Mesendoderm (in vitro differentiated cells): ENCODE measurements around the gene SART3.
"Not testable (repeated sequence)": the region's sequence is repeated elsewhere in the genome, so short reads cannot be mapped to it uniquely, and the experiment has no call there.

Experiments
- DNase-seq: peaks from one replicate; pipeline ENCODE4 v3.0.0; 2013
- H2AK5ac ChIP-seq: 2 replicates; pipeline ENCODE4 v1.6.1; 2013; ENCODE audit warnings: low read length, inconsistent platforms
- H2BK120ac ChIP-seq: 2 replicates; pipeline ENCODE4 v1.6.1; 2013; ENCODE audit warnings: low read depth, mild to moderate bottlenecking, low read length, moderate library complexity, mixed read lengths
- H2BK15ac ChIP-seq: replicated peaks from 2 replicates; pipeline ENCODE4 v1.6.1; 2013; ENCODE audit warnings: low read depth, mild to moderate bottlenecking, moderate library complexity
- H2BK5ac ChIP-seq: 2 replicates; pipeline ENCODE4 v1.6.1; 2013; ENCODE audit warnings: low read length, inconsistent platforms
- H3K18ac ChIP-seq: 2 replicates; pipeline ENCODE4 v1.6.1; 2013; ENCODE audit warnings: mild to moderate bottlenecking, low read length, mixed read lengths
- H3K23ac ChIP-seq: one replicate; pipeline ENCODE4 v1.6.1; 2013; ENCODE audit warnings: low read length
- H3K27ac ChIP-seq: 2 replicates; pipeline ENCODE4 v1.5.1; 2013; ENCODE audit warnings: low read depth, mild to moderate bottlenecking, inconsistent platforms, low read length, moderate library complexity
- H3K27me3 ChIP-seq: 2 replicates; pipeline ENCODE4 v1.6.1; 2013; ENCODE audit warnings: low read length, control low read depth, mild to moderate bottlenecking, inconsistent platforms; ENCODE audit not compliant: insufficient read depth, poor library complexity
- H3K36me3 ChIP-seq: 2 replicates; pipeline ENCODE4 v1.6.1; 2013; ENCODE audit warnings: low read length, inconsistent platforms; ENCODE audit not compliant: control insufficient read depth, insufficient read depth
- H3K4ac ChIP-seq: one replicate; pipeline ENCODE4 v1.6.1; 2013; ENCODE audit warnings: low read depth, mild to moderate bottlenecking, low read length, moderate library complexity
- H3K4me1 ChIP-seq: 2 replicates; pipeline ENCODE4 v1.6.1; 2013; ENCODE audit warnings: low read depth, low read length, inconsistent platforms; ENCODE audit not compliant: control insufficient read depth
- H3K4me2 ChIP-seq: 2 replicates; pipeline ENCODE4 v1.6.1; 2013; ENCODE audit warnings: low read length
- H3K4me3 ChIP-seq: 2 replicates; pipeline ENCODE4 v1.5.1; 2013; ENCODE audit warnings: mild to moderate bottlenecking, low read length
- H3K56ac ChIP-seq: one replicate; pipeline ENCODE4 v1.6.1; 2013; ENCODE audit warnings: low read length
- H3K79me1 ChIP-seq: 2 replicates; pipeline ENCODE4 v1.6.1; 2013; ENCODE audit warnings: low read length, inconsistent platforms
- H3K79me2 ChIP-seq: 2 replicates; pipeline ENCODE4 v1.6.1; 2013; ENCODE audit warnings: mild to moderate bottlenecking, low read length; ENCODE audit not compliant: control insufficient read depth, insufficient read depth
- H3K9ac ChIP-seq: 2 replicates; pipeline ENCODE4 v1.6.1; 2013; ENCODE audit warnings: low read length, inconsistent platforms
- H4K5ac ChIP-seq: one replicate; pipeline ENCODE4 v1.6.1; 2013; ENCODE audit warnings: low read length
- H4K8ac ChIP-seq: one replicate; pipeline ENCODE4 v1.6.1; 2013; ENCODE audit warnings: low read depth, mild to moderate bottlenecking, control low read depth, low read length, moderate library complexity
- WGBS: extraction: QIAGEN DNeasy Blood & Tissue Kit; methylation state at CpG from one replicate; pipeline ENCODE4 v1.1.7; 2013; ENCODE audit warnings: low lambda C conversion rate, missing lambda C conversion rate; ENCODE audit not compliant: insufficient coverage; ENCODE audit errors: extremely low coverage; 5-methylcytosine and 5-hydroxymethylcytosine counted together

The SART3 gene

GRCh38 chr12:108594960-108595710, 34.2 kb upstream of the SART3 start:
- Histone ChIP-seq H2AK5ac (no peak overlapping the region), H2BK15ac (no peak overlapping the region), H3K79me1 (no peaks in the 10 kb centered on the region), H3K23ac (no peak overlapping the region), H3K79me2 (no peaks in the 10 kb centered on the region), H4K5ac (no peak overlapping the region), H3K27ac (no peak overlapping the region), H3K4me2 (no peak overlapping the region), H2BK120ac (no peak overlapping the region), H4K8ac (no peak overlapping the region), H3K4me3 (no peak overlapping the region), H3K9ac (no peak overlapping the region), H3K18ac (no peak overlapping the region), H3K36me3 (no peaks in the 10 kb centered on the region), H3K4me1 (no peaks in the 10 kb centered on the region), H3K4ac (no peak overlapping the region), H2BK5ac (no peak overlapping the region), H3K56ac (no peak overlapping the region), H3K27me3 (no peaks in the 10 kb centered on the region)
- WGBS, result 100% methylated on average over 4 of the region's 7 CpGs
- DNase-seq, result no peak

GRCh38 chr12:108594323-108594903, 33.4 kb upstream of the SART3 start:
- H2BK120ac ChIP-seq, result no peak overlapping the region
- no peak overlapping the region for H2BK15ac ChIP-seq
- H3K4me2 ChIP-seq, result no peak overlapping the region
- no peak overlapping the region for H3K9ac ChIP-seq
- WGBS, result no CpG with 5 or more reads among the region's 10 CpGs
- H3K4me3 ChIP-seq, result no peak overlapping the region
- no peak overlapping the region for H3K4ac ChIP-seq
- H2AK5ac ChIP-seq, result no peak overlapping the region
- H4K8ac ChIP-seq, result no peak overlapping the region
- H3K27me3 ChIP-seq, result no peaks in the 10 kb centered on the region
- H3K56ac ChIP-seq, result no peak overlapping the region
- no peaks in the 10 kb centered on the region for H3K79me2 ChIP-seq
- no peak overlapping the region for H3K23ac ChIP-seq
- DNase-seq, result no peak
- no peak overlapping the region for H3K27ac ChIP-seq
- H3K18ac ChIP-seq, result no peak overlapping the region
- H3K79me1 ChIP-seq, result no peaks in the 10 kb centered on the region
- H2BK5ac ChIP-seq, result no peak overlapping the region
- H3K4me1 ChIP-seq, result no peaks in the 10 kb centered on the region
- no peaks in the 10 kb centered on the region for H3K36me3 ChIP-seq
- no peak overlapping the region for H4K5ac ChIP-seq

- Histone ChIP-seq H4K8ac (no peak overlapping the region), H3K4ac (no peak overlapping the region), H2AK5ac (no peak overlapping the region), H3K4me1 (peaks cover 2% of the 10 kb centered on the region), H3K36me3 (no peaks in the 10 kb centered on the region), H3K18ac (no peak overlapping the region), H3K23ac (no peak overlapping the region), H3K4me2 (no peak overlapping the region), H2BK5ac (no peak overlapping the region), H3K79me1 (no peaks in the 10 kb centered on the region), H2BK120ac (no peak overlapping the region), H3K9ac (no peak overlapping the region), H3K56ac (no peak overlapping the region), H3K27me3 (no peaks in the 10 kb centered on the region), H3K4me3 (no peak overlapping the region), H3K79me2 (no peaks in the 10 kb centered on the region), H4K5ac (no peak overlapping the region), H2BK15ac (no peak overlapping the region), H3K27ac (no peak overlapping the region)
- DNase-seq, result no peak
- no CpG with 5 or more reads among the region's 25 CpGs for WGBS
Measured at GRCh38 chr12:108592033-108592909, 31.3 kb upstream of the SART3 start.

GRCh38 chr12:108591267-108591980, 30.5 kb upstream of the SART3 start:
- H3K9ac ChIP-seq, result no peak overlapping the region
- H3K4me1 ChIP-seq, result peaks cover 2% of the 10 kb centered on the region
- H3K4me2 ChIP-seq, result no peak overlapping the region
- no peak overlapping the region for H2BK15ac ChIP-seq
- H2BK5ac ChIP-seq, result no peak overlapping the region
- no peak overlapping the region for H3K4ac ChIP-seq
- no peak overlapping the region for H3K23ac ChIP-seq
- H3K27ac ChIP-seq, result no peak overlapping the region
- no peaks in the 10 kb centered on the region for H3K79me2 ChIP-seq
- H4K8ac ChIP-seq, result no peak overlapping the region
- no peak overlapping the region for H3K56ac ChIP-seq
- no peak overlapping the region for H3K4me3 ChIP-seq
- no peak overlapping the region for H3K18ac ChIP-seq
- WGBS, result no CpG with 5 or more reads among the region's 22 CpGs
- no peaks in the 10 kb centered on the region for H3K36me3 ChIP-seq
- DNase-seq, result no peak
- no peak overlapping the region for H4K5ac ChIP-seq
- H2BK120ac ChIP-seq, result no peak overlapping the region
- no peaks in the 10 kb centered on the region for H3K79me1 ChIP-seq
- H2AK5ac ChIP-seq, result no peak overlapping the region
- H3K27me3 ChIP-seq, result no peaks in the 10 kb centered on the region

GRCh38 chr12:108590463-108590862, 29.5 kb upstream of the SART3 start:
- not testable (repeated sequence) for H3K4me1 ChIP-seq, H3K18ac ChIP-seq, H3K79me1 ChIP-seq, H3K56ac ChIP-seq, H3K27me3 ChIP-seq, H4K8ac ChIP-seq, H2AK5ac ChIP-seq, H3K9ac ChIP-seq, H2BK5ac ChIP-seq, H3K36me3 ChIP-seq, H4K5ac ChIP-seq, H3K4me2 ChIP-seq, H3K4me3 ChIP-seq, H3K4ac ChIP-seq, H3K27ac ChIP-seq, H3K23ac ChIP-seq, H2BK15ac ChIP-seq, H3K79me2 ChIP-seq, H2BK120ac ChIP-seq, DNase-seq
- WGBS, result no CpG with 5 or more reads among the region's 9 CpGs
